PC-9 (cell line): Measurements from ENCODE around the gene TRIM71.

Experiments used
- CTCF ChIP-seq: fragments of 200-600 bp; sonication (generic); conservative IDR thresholded peaks from 2 replicates; pipeline ENCODE4 v1.6.1; 2017; ENCODE audit warnings: mixed run types, antibody characterized with exemption, mild to moderate bottlenecking, moderate library complexity
- EZH2 ChIP-seq: fragments of 200-600 bp; sonication (generic); IDR thresholded peaks from 2 replicates; pipeline ENCODE4 v1.8.0; 2017; ENCODE audit warnings: antibody characterized with exemption, low read depth

GRCh38 chr3:32899265-32899664 is 81.5 kb downstream of the TRIM71 start:
- TF ChIP-seq EZH2 (no peak), CTCF (no peak)
